ENCODE results near the gene DNAH9.

Gene DNAH9

GRCh38 chr17:11836508-11836907, 238.2 kb downstream of the DNAH9 start:
- DNase-seq = no peak
- H3K4me3 Mint-ChIP-seq = no peak overlapping the region
- no peaks in the 10 kb centered on the region for H3K27me3 Mint-ChIP-seq
- no peaks in the 10 kb centered on the region for H3K4me1 Mint-ChIP-seq (ENCODE audit: low read depth)
- no peaks in the 10 kb centered on the region for H3K36me3 Mint-ChIP-seq (ENCODE audit: low read depth)
- H3K27ac Mint-ChIP-seq = no peak overlapping the region
- H3K9me3 Mint-ChIP-seq = no peaks in the 10 kb centered on the region

GRCh38 chr17:11840052-11840451, 241.8 kb downstream of the DNAH9 start:
- no peak overlapping the region for H3K27ac Mint-ChIP-seq
- DNase-seq = no peak
- no peaks in the 10 kb centered on the region for H3K4me1 Mint-ChIP-seq (ENCODE audit: low read depth)
- no peak overlapping the region for H3K4me3 Mint-ChIP-seq
- H3K9me3 Mint-ChIP-seq = no peaks in the 10 kb centered on the region
- no peaks in the 10 kb centered on the region for H3K36me3 Mint-ChIP-seq (ENCODE audit: low read depth)
- no peaks in the 10 kb centered on the region for H3K27me3 Mint-ChIP-seq

- Mint-ChIP-seq H3K27ac (no peak overlapping the region), H3K4me1 (ENCODE audit: low read depth) (no peaks in the 10 kb centered on the region)
Observed at GRCh38 chr17:11840831-11841230, 242.6 kb downstream of the DNAH9 start.

GRCh38 chr17:11848330-11848729, 250.1 kb downstream of the DNAH9 start:
- H3K27ac Mint-ChIP-seq = no peak overlapping the region
- no peaks in the 10 kb centered on the region for H3K36me3 Mint-ChIP-seq (ENCODE audit: low read depth)
- DNase-seq = no peak
- peaks cover 6% of the 10 kb centered on the region for H3K27me3 Mint-ChIP-seq
- no peak overlapping the region for H3K4me3 Mint-ChIP-seq
- H3K4me1 Mint-ChIP-seq (ENCODE audit: low read depth) = no peaks in the 10 kb centered on the region
- peaks cover 7% of the 10 kb centered on the region for H3K9me3 Mint-ChIP-seq

More at GRCh38 chr17:11840831-11841230, 242.6 kb downstream of the DNAH9 start:
- Mint-ChIP-seq H3K36me3 (ENCODE audit: low read depth) (no peaks in the 10 kb centered on the region), H3K27me3 (no peaks in the 10 kb centered on the region), H3K4me3 (no peak overlapping the region), H3K9me3 (no peaks in the 10 kb centered on the region)
- no peak for DNase-seq

GRCh38 chr17:11852231-11852630, 254.0 kb downstream of the DNAH9 start:
- no peak for DNase-seq
- H3K27me3 Mint-ChIP-seq = peaks cover 6% of the 10 kb centered on the region
- H3K4me3 Mint-ChIP-seq = no peak overlapping the region
- peaks cover 8% of the 10 kb centered on the region for H3K9me3 Mint-ChIP-seq
- no peaks in the 10 kb centered on the region for H3K4me1 Mint-ChIP-seq (ENCODE audit: low read depth)
- no peak overlapping the region for H3K27ac Mint-ChIP-seq
- no peaks in the 10 kb centered on the region for H3K36me3 Mint-ChIP-seq (ENCODE audit: low read depth)

GRCh38 chr17:11852912-11853311, 254.6 kb downstream of the DNAH9 start:
- Mint-ChIP-seq H3K4me1 (ENCODE audit: low read depth) (no peaks in the 10 kb centered on the region), H3K27me3 (peaks cover 6% of the 10 kb centered on the region), H3K36me3 (ENCODE audit: low read depth) (no peaks in the 10 kb centered on the region), H3K4me3 (no peak overlapping the region), H3K9me3 (peaks cover 7% of the 10 kb centered on the region), H3K27ac (no peak overlapping the region)
- DNase-seq = no peak

GRCh38 chr17:11853321-11854151, 255.3 kb downstream of the DNAH9 start:
- Mint-ChIP-seq H3K27ac (no peak overlapping the region), H3K4me1 (ENCODE audit: low read depth) (no peaks in the 10 kb centered on the region), H3K9me3 (peaks cover 6% of the 10 kb centered on the region), H3K4me3 (no peak overlapping the region), H3K27me3 (peaks cover 6% of the 10 kb centered on the region), H3K36me3 (ENCODE audit: low read depth) (no peaks in the 10 kb centered on the region)
- DNase-seq = no peak

GRCh38 chr17:11855306-11855705, 257.0 kb downstream of the DNAH9 start:
- H3K4me1 Mint-ChIP-seq (ENCODE audit: low read depth) = no peaks in the 10 kb centered on the region
- H3K9me3 Mint-ChIP-seq = peaks cover 6% of the 10 kb centered on the region
- peaks cover 6% of the 10 kb centered on the region for H3K27me3 Mint-ChIP-seq
- no peaks in the 10 kb centered on the region for H3K36me3 Mint-ChIP-seq (ENCODE audit: low read depth)
- H3K27ac Mint-ChIP-seq = no peak overlapping the region
- DNase-seq = no peak
- no peak overlapping the region for H3K4me3 Mint-ChIP-seq

- H3K36me3 Mint-ChIP-seq (ENCODE audit: low read depth) = no peaks in the 10 kb centered on the region
- peaks cover 6% of the 10 kb centered on the region for H3K9me3 Mint-ChIP-seq
- no peak for DNase-seq
- H3K27me3 Mint-ChIP-seq = no peaks in the 10 kb centered on the region
- no peaks in the 10 kb centered on the region for H3K4me1 Mint-ChIP-seq (ENCODE audit: low read depth)
- no peak overlapping the region for H3K4me3 Mint-ChIP-seq
- H3K27ac Mint-ChIP-seq = no peak overlapping the region
Observed at GRCh38 chr17:11857006-11857405, 258.7 kb downstream of the DNAH9 start.

GRCh38 chr17:11869680-11870394, 271.6 kb downstream of the DNAH9 start:
- Mint-ChIP-seq H3K4me1 (ENCODE audit: low read depth) (no peaks in the 10 kb centered on the region), H3K27ac (no peak overlapping the region), H3K9me3 (peaks cover 15% of the 10 kb centered on the region), H3K27me3 (peaks cover 8% of the 10 kb centered on the region), H3K36me3 (ENCODE audit: low read depth) (no peaks in the 10 kb centered on the region), H3K4me3 (no peak overlapping the region)
- no peak for DNase-seq

GRCh38 chr17:11871773-11872172, 273.5 kb downstream of the DNAH9 start:
- H3K4me1 Mint-ChIP-seq (ENCODE audit: low read depth) = no peaks in the 10 kb centered on the region
- no peaks in the 10 kb centered on the region for H3K36me3 Mint-ChIP-seq (ENCODE audit: low read depth)
- H3K4me3 Mint-ChIP-seq = no peak overlapping the region
- H3K9me3 Mint-ChIP-seq = peaks cover 15% of the 10 kb centered on the region
- H3K27ac Mint-ChIP-seq = no peak overlapping the region
- H3K27me3 Mint-ChIP-seq = peaks cover 8% of the 10 kb centered on the region
- DNase-seq = no peak

- peaks cover 5% of the 10 kb centered on the region for H3K9me3 Mint-ChIP-seq
- no peak for DNase-seq
- no peak overlapping the region for H3K4me3 Mint-ChIP-seq
- no peaks in the 10 kb centered on the region for H3K36me3 Mint-ChIP-seq (ENCODE audit: low read depth)
- no peaks in the 10 kb centered on the region for H3K4me1 Mint-ChIP-seq (ENCODE audit: low read depth)
- H3K27me3 Mint-ChIP-seq = peaks cover 4% of the 10 kb centered on the region
- no peak overlapping the region for H3K27ac Mint-ChIP-seq
Observed at GRCh38 chr17:11874756-11875155, 276.5 kb downstream of the DNAH9 start.

GRCh38 chr17:11880714-11881113, 282.4 kb downstream of the DNAH9 start:
- H3K27me3 Mint-ChIP-seq = no peaks in the 10 kb centered on the region
- H3K4me3 Mint-ChIP-seq = no peak overlapping the region
- H3K36me3 Mint-ChIP-seq (ENCODE audit: low read depth) = no peaks in the 10 kb centered on the region
- no peaks in the 10 kb centered on the region for H3K9me3 Mint-ChIP-seq
- DNase-seq = no peak
- no peaks in the 10 kb centered on the region for H3K4me1 Mint-ChIP-seq (ENCODE audit: low read depth)
- no peak overlapping the region for H3K27ac Mint-ChIP-seq

- H3K4me1 Mint-ChIP-seq (ENCODE audit: low read depth) = no peaks in the 10 kb centered on the region
- no peak overlapping the region for H3K4me3 Mint-ChIP-seq
- no peak overlapping the region for H3K27ac Mint-ChIP-seq
- H3K27me3 Mint-ChIP-seq = no peaks in the 10 kb centered on the region
- DNase-seq = no peak
- no peaks in the 10 kb centered on the region for H3K36me3 Mint-ChIP-seq (ENCODE audit: low read depth)
- H3K9me3 Mint-ChIP-seq = no peaks in the 10 kb centered on the region
Observed at GRCh38 chr17:11882716-11883115, 284.4 kb downstream of the DNAH9 start.

GRCh38 chr17:11885051-11885450, 286.8 kb downstream of the DNAH9 start:
- no peak overlapping the region for H3K4me3 Mint-ChIP-seq
- H3K9me3 Mint-ChIP-seq = no peaks in the 10 kb centered on the region
- H3K4me1 Mint-ChIP-seq (ENCODE audit: low read depth) = no peaks in the 10 kb centered on the region
- H3K36me3 Mint-ChIP-seq (ENCODE audit: low read depth) = no peaks in the 10 kb centered on the region
- no peaks in the 10 kb centered on the region for H3K27me3 Mint-ChIP-seq
- H3K27ac Mint-ChIP-seq = no peak overlapping the region
- no peak for DNase-seq
